ENCODE data around the gene RAB11FIP4. TPM values are rescaled to one million over a fixed set of nuclear protein-coding genes. Genes with fewer than 3 reads are reported as not detected.

Gene RAB11FIP4
- total RNA-seq, 1 donor from 2014 or later, result 103 TPM

DNA sequence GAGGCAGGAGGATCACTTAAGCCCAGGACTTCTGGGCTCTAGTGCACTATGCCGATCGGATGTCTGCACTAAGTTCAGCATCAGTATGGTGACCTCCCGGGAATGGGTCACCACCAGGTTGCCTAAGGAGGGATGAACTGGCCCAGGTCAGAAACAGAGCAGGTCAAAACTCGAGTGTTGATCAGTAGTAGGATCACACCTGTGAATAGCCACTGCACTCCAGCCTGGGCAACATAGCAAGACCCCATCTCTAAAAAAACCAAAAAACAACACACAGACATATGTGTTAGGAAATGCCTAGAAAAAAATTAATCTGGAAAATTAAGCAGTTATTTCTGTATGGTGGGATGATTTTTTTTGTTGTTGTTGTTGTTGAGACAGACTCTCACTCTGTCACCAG, 127.0 kb downstream of the RAB11FIP4 start:
- Mint-ChIP-seq H3K9me3 (ENCODE audit: unreplicated experiment) (peaks cover 10% of the 10 kb centered on the region), H3K27me3 (ENCODE audit: unreplicated experiment) (peaks cover 4% of the 10 kb centered on the region), H3K4me1 (ENCODE audit: low read depth, unreplicated experiment) (peaks cover 22% of the 10 kb centered on the region), H3K27ac (ENCODE audit: unreplicated experiment) (no peak overlapping the region), H3K36me3 (ENCODE audit: unreplicated experiment) (no peaks in the 10 kb centered on the region), H3K4me3 (ENCODE audit: unreplicated experiment) (no peak overlapping the region)
- DNase-seq, result no peak
- TF ChIP-seq, protein P1, sequence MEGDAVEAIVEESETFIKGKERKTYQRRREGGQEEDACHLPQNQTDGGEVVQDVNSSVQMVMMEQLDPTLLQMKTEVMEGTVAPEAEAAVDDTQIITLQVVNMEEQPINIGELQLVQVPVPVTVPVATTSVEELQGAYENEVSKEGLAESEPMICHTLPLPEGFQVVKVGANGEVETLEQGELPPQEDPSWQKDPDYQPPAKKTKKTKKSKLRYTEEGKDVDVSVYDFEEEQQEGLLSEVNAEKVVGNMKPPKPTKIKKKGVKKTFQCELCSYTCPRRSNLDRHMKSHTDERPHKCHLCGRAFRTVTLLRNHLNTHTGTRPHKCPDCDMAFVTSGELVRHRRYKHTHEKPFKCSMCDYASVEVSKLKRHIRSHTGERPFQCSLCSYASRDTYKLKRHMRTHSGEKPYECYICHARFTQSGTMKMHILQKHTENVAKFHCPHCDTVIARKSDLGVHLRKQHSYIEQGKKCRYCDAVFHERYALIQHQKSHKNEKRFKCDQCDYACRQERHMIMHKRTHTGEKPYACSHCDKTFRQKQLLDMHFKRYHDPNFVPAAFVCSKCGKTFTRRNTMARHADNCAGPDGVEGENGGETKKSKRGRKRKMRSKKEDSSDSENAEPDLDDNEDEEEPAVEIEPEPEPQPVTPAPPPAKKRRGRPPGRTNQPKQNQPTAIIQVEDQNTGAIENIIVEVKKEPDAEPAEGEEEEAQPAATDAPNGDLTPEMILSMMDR (IDR thresholded peaks at IDR 0.05; ENCODE audit: partially characterized antibody, unreplicated experiment), result no peak

- no peaks in the 10 kb centered on the region for H3K36me3 Mint-ChIP-seq (ENCODE audit: unreplicated experiment)
Observed at GRCh38 chr17:31521632-31522283, 130.3 kb downstream of the RAB11FIP4 start.

GRCh38 chr17:31522284-31522931, 130.9 kb downstream of the RAB11FIP4 start:
- Mint-ChIP-seq H3K27ac (ENCODE audit: unreplicated experiment) (no peak overlapping the region), H3K27me3 (ENCODE audit: unreplicated experiment) (peaks cover 2% of the 10 kb centered on the region), H3K4me1 (ENCODE audit: low read depth, unreplicated experiment) (peaks cover 5% of the 10 kb centered on the region), H3K36me3 (ENCODE audit: unreplicated experiment) (no peaks in the 10 kb centered on the region), H3K9me3 (ENCODE audit: unreplicated experiment) (peaks cover 3% of the 10 kb centered on the region), H3K4me3 (ENCODE audit: unreplicated experiment) (no peak overlapping the region)
- peak; percentile 11 for DNase-seq
- TF ChIP-seq, protein P1 (IDR thresholded peaks at IDR 0.05; ENCODE audit: partially characterized antibody, unreplicated experiment), result no peak

More at GRCh38 chr17:31521632-31522283, 130.3 kb downstream of the RAB11FIP4 start:
- DNase-seq, result peak; percentile 4
- no peak overlapping the region for H3K27ac Mint-ChIP-seq (ENCODE audit: unreplicated experiment)
- TF ChIP-seq, protein P1 (IDR thresholded peaks at IDR 0.05; ENCODE audit: partially characterized antibody, unreplicated experiment), result no peak
- H3K9me3 Mint-ChIP-seq (ENCODE audit: unreplicated experiment), result peaks cover 3% of the 10 kb centered on the region
- H3K27me3 Mint-ChIP-seq (ENCODE audit: unreplicated experiment), result peaks cover 2% of the 10 kb centered on the region
- H3K4me3 Mint-ChIP-seq (ENCODE audit: unreplicated experiment), result no peak overlapping the region
- H3K4me1 Mint-ChIP-seq (ENCODE audit: low read depth, unreplicated experiment), result peaks cover 5% of the 10 kb centered on the region

GRCh38 chr17:31522987-31523495, 131.6 kb downstream of the RAB11FIP4 start:
- H3K4me3 Mint-ChIP-seq (ENCODE audit: unreplicated experiment), result no peak overlapping the region
- no peak overlapping the region for H3K27ac Mint-ChIP-seq (ENCODE audit: unreplicated experiment)
- H3K36me3 Mint-ChIP-seq (ENCODE audit: unreplicated experiment), result no peaks in the 10 kb centered on the region

More at GRCh38 chr17:31522987-31523495, 131.6 kb downstream of the RAB11FIP4 start:
- peaks cover 2% of the 10 kb centered on the region for H3K27me3 Mint-ChIP-seq (ENCODE audit: unreplicated experiment)
- H3K9me3 Mint-ChIP-seq (ENCODE audit: unreplicated experiment), result peaks cover 3% of the 10 kb centered on the region
- no peaks in the 10 kb centered on the region for H3K4me1 Mint-ChIP-seq (ENCODE audit: low read depth, unreplicated experiment)
- TF ChIP-seq, protein P1 (IDR thresholded peaks at IDR 0.05; ENCODE audit: partially characterized antibody, unreplicated experiment), result no peak
- DNase-seq, result peak; percentile 5

Data from glutamatergic neuron (in vitro differentiated cells).